Measurements from ENCODE around the gene ADAMTS1.

ADAMTS1 gene

GRCh38 chr21:26844258-26845065, 747 bp downstream of the ADAMTS1 start:
- DNase-seq (ENCODE audit: low spot score) = no peak

GRCh38 chr21:26843933-26844257, 1.3 kb downstream of the ADAMTS1 start:
- no peak for DNase-seq (ENCODE audit: low spot score)

- DNase-seq (ENCODE audit: low spot score) = no peak
These were observed 2.0 kb downstream of the ADAMTS1 start for GRCh38 chr21:26842974-26843932.

DNA sequence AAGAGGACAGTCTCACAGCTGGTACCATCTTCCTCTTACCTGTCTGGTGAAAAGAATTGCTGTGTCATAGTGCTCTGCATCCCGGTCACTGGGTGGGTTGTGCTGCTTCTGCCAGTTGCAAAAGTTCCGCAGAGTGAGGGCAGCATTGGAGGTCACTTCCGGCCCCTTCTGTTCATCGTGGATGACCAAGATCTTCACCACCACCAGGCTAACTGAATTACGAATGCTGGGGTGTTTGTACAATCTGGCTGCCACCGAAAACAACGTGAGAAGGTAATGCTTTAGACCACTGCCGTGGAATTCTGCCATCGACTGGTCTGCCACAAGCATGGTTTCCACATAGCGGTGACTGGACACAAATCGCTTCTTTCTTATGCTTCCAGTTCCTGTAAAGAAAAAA, 2.9 kb downstream of the ADAMTS1 start:
- no peak for DNase-seq (ENCODE audit: low spot score)

DNA sequence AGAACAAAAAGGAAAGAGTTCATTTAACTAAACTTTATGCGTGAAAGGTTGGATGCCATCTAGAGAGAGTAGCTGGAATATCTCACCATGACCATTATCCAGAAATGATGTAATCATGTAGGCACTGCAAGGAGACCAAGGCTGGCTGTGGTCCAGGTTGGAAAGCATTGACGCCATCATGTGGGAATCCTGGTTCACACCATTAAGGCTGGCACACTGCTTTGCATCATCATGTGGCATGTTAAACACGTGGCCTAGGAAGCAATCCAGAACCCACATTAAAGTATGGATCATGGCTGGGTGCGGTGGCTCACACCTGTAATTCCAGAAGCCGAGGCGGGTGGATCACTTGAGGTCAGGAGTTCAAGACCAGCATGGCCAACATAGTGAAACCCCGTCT, 4.3 kb downstream of the ADAMTS1 start:
- no peak for DNase-seq (ENCODE audit: low spot score)

DNA sequence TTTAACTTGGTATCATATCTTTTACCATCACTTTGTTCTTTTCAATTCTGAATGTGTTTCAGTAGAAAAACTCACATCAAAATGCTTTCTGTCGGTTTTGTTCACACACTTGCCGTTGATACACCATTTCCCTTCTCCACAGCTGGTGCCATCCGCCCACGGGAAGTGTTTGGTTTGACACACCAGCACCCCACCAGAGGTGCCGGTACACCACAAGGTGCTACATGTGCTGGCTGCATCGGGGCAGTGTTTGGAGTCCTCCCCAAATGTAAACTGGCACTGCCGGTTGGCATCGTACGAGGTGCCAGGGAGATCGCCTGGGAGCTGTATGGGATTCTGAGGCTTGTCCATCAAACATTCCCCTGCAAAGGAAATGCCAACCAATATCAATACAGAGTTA, 5.0 kb downstream of the ADAMTS1 start:
- no peak for DNase-seq (ENCODE audit: low spot score)

- DNase-seq (ENCODE audit: low spot score) = no peak
These were observed 7.7 kb downstream of the ADAMTS1 start for GRCh38 chr21:26837539-26837938.

GRCh38 chr21:26836528-26836927, 8.7 kb downstream of the ADAMTS1 start:
- DNase-seq (ENCODE audit: low spot score) = no peak

- no peak for DNase-seq (ENCODE audit: low spot score)
These were observed 9.4 kb downstream of the ADAMTS1 start for GRCh38 chr21:26835714-26836265.

- DNase-seq (ENCODE audit: low spot score) = no peak
These were observed 10.0 kb downstream of the ADAMTS1 start for GRCh38 chr21:26835027-26835713.

- no peak for DNase-seq (ENCODE audit: low spot score)
These were observed 10.9 kb downstream of the ADAMTS1 start for GRCh38 chr21:26834181-26834905.

- DNase-seq (ENCODE audit: low spot score) = no peak
These were observed 11.7 kb downstream of the ADAMTS1 start for GRCh38 chr21:26833460-26833939.

GRCh38 chr21:26833011-26833410, 12.2 kb downstream of the ADAMTS1 start:
- no peak for DNase-seq (ENCODE audit: low spot score)

- DNase-seq (ENCODE audit: low spot score) = no peak
These were observed 12.7 kb downstream of the ADAMTS1 start for GRCh38 chr21:26832546-26832945.

GRCh38 chr21:26826801-26827200, 18.4 kb downstream of the ADAMTS1 start:
- no peak for DNase-seq (ENCODE audit: low spot score)

- no peak for DNase-seq (ENCODE audit: low spot score)
These were observed 24.7 kb downstream of the ADAMTS1 start for GRCh38 chr21:26820509-26820908.

DNA sequence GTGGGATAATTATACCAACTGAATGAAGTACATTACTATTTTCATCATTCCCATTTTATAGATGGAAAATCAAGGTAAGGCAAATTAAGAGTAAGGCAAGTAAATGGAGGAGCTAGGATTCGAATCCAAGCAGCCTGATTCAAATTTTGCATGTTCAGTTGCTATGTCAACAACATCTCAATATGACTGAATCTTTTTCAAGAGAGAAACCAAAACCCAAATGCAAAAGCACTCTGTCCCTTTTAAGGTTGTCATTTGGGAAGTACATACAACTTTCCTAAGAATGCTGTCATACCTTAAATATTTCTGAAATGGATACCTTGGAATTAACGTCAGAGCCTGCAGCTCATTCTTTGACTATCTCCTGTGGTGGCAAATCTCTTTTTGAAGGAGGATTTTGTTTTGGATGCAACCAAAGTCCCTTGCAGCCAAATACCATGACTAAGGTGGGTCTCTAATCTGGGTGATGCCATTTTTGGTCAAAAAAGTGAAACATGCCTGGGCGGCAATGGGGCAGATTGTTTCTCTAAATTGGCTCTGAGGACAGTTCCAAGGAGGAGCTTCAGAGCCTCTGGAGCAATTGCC, 25.4 kb downstream of the ADAMTS1 start:
- no peak for DNase-seq (ENCODE audit: low spot score)

DNA sequence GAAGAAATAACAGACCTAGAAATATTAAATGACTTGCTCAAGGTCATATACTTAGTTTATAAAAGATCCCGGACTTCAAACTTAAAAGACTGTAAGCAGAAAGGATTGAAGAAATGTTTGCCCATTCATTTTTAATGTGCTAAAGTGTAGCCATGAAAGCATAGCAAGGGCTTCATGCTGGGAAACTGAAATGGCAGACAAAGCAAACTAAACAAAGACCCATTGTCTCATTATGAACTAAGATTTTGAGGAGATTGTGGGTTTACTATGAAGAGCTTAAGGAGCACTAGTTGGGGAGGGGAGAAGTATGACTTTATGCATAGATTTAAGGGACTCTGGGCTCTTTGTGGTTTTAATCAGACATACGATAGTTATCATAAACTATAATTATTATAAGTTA, 26.3 kb downstream of the ADAMTS1 start:
- no peak for DNase-seq (ENCODE audit: low spot score)

DNA sequence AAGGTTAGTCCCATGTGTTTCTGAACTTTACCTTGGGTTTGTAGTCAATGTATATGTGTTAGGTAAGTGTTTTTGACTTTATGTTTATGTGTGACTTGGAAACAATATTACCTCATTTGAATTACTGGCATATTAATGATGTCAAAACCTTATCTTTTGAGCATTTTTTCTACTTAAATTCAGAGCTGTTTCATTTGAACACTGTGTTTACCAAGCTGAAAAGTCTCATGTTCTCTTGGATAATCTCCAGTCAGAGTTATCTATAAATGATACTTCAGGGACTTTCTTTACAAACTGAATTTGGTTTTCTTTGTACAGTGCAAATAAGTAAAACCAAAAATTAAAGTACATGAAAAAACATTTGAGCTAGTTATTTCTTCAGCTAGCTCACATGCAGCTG, 30.0 kb downstream of the ADAMTS1 start:
- DNase-seq (ENCODE audit: low spot score) = no peak

DNA sequence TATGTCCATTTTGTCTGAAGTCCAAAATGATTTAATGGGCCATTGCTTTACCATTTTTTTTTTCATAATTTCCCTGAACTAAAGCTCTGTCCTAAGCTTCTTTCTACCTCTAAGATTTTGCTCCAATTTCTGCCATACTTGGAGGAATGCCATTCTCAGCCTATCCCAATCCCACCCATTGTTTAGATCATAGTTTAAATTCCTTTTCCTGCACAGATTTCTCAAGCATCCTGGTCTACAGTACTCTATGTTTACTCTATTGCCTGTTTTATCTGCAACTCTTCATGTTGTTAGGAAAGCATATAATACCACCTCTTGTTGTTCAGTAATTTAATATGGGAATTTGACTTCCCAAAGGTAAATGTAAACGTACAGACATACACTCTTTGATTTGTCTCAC, 30.8 kb downstream of the ADAMTS1 start:
- DNase-seq (ENCODE audit: low spot score) = no peak

- no peak for DNase-seq (ENCODE audit: low spot score)
These were observed 31.7 kb downstream of the ADAMTS1 start for GRCh38 chr21:26813426-26813998.

All from hematopoietic multipotent progenitor cell treated with erythropoietin and hydrocortisone succinate and interleukin-3 and kit ligand, for 15 days (in vitro differentiated cells).